Measurements from ENCODE around the gene PLXNA4.

GRCh38 chr7:132573251-132573955 is 2.9 kb downstream of the PLXNA4 start:
- TF ChIP-seq JUN (CRISPR knock-in tag; IDR thresholded peaks at IDR 0.05) (no peak), SP1 (CRISPR knock-in tag; conservative IDR thresholded peaks at IDR 0.05) (no peak), ZNF263 (CRISPR knock-in tag; IDR thresholded peaks at IDR 0.05; ENCODE audit: low read depth) (no peak), CREB1 (CRISPR knock-in tag; IDR thresholded peaks at IDR 0.05) (no peak)
- TF ChIP-seq, protein P1, sequence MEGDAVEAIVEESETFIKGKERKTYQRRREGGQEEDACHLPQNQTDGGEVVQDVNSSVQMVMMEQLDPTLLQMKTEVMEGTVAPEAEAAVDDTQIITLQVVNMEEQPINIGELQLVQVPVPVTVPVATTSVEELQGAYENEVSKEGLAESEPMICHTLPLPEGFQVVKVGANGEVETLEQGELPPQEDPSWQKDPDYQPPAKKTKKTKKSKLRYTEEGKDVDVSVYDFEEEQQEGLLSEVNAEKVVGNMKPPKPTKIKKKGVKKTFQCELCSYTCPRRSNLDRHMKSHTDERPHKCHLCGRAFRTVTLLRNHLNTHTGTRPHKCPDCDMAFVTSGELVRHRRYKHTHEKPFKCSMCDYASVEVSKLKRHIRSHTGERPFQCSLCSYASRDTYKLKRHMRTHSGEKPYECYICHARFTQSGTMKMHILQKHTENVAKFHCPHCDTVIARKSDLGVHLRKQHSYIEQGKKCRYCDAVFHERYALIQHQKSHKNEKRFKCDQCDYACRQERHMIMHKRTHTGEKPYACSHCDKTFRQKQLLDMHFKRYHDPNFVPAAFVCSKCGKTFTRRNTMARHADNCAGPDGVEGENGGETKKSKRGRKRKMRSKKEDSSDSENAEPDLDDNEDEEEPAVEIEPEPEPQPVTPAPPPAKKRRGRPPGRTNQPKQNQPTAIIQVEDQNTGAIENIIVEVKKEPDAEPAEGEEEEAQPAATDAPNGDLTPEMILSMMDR (IDR thresholded peaks at IDR 0.05): no peak
- TF ChIP-seq, protein P2, sequence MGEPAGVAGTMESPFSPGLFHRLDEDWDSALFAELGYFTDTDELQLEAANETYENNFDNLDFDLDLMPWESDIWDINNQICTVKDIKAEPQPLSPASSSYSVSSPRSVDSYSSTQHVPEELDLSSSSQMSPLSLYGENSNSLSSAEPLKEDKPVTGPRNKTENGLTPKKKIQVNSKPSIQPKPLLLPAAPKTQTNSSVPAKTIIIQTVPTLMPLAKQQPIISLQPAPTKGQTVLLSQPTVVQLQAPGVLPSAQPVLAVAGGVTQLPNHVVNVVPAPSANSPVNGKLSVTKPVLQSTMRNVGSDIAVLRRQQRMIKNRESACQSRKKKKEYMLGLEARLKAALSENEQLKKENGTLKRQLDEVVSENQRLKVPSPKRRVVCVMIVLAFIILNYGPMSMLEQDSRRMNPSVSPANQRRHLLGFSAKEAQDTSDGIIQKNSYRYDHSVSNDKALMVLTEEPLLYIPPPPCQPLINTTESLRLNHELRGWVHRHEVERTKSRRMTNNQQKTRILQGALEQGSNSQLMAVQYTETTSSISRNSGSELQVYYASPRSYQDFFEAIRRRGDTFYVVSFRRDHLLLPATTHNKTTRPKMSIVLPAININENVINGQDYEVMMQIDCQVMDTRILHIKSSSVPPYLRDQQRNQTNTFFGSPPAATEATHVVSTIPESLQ (CRISPR knock-in tag; IDR thresholded peaks at IDR 0.05): no peak
- TF ChIP-seq, protein P3, sequence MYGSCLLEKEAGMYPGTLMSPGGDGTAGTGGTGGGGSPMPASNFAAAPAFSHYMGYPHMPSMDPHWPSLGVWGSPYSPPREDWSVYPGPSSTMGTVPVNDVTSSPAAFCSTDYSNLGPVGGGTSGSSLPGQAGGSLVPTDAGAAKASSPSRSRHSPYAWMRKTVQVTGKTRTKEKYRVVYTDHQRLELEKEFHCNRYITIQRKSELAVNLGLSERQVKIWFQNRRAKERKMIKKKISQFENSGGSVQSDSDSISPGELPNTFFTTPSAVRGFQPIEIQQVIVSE (CRISPR knock-in tag; IDR thresholded peaks at IDR 0.05; ENCODE audit: borderline replicate concordance): no peak

Measured in WTC11 (cell line).